Measurements from ENCODE around the gene KCNK5.

- TF ChIP-seq, protein P1, sequence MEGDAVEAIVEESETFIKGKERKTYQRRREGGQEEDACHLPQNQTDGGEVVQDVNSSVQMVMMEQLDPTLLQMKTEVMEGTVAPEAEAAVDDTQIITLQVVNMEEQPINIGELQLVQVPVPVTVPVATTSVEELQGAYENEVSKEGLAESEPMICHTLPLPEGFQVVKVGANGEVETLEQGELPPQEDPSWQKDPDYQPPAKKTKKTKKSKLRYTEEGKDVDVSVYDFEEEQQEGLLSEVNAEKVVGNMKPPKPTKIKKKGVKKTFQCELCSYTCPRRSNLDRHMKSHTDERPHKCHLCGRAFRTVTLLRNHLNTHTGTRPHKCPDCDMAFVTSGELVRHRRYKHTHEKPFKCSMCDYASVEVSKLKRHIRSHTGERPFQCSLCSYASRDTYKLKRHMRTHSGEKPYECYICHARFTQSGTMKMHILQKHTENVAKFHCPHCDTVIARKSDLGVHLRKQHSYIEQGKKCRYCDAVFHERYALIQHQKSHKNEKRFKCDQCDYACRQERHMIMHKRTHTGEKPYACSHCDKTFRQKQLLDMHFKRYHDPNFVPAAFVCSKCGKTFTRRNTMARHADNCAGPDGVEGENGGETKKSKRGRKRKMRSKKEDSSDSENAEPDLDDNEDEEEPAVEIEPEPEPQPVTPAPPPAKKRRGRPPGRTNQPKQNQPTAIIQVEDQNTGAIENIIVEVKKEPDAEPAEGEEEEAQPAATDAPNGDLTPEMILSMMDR (IDR thresholded peaks at IDR 0.05; ENCODE audit: poor library complexity) = no peak
- TF ChIP-seq EZH2 (IDR thresholded peaks at IDR 0.05; ENCODE audit: borderline replicate concordance) = no peak
These were observed 62.0 kb downstream of the KCNK5 start for GRCh38 chr6:39167321-39167720.
